Measurements from ENCODE around the gene DMC1. TPM values are rescaled to one million over a fixed set of nuclear protein-coding genes. Genes with fewer than 3 reads are reported as not detected.

DMC1 gene
- total and polyA plus RNA-seq, 2 donors (not counting 3 experiments of a cell fraction or from before 2014, with no cell fraction given): 0.22 to 0.91 TPM

GRCh38 chr22:38610234-38610633 is 40.3 kb upstream of the DMC1 start:
- Histone ChIP-seq H4K20me1 (replicated peaks; ENCODE audit: control insufficient read depth, extremely low read depth, insufficient read depth, low read length) (no peaks in the 10 kb centered on the region), H3K4me2 (ENCODE audit: insufficient read depth, low read length) (no peak overlapping the region), H2AFZ (ENCODE audit: low read depth, low read length) (no peak overlapping the region), H3K27ac (ENCODE audit: insufficient read depth, low read depth, low read length) (no peak overlapping the region), H3K36me3 (ENCODE audit: control insufficient read depth in 2 of 2, extremely low read depth in 1 of 2, insufficient read depth in 2 of 2, low read length in 2 of 2) (no peaks in the 10 kb centered on the region), H3K9ac (replicated peaks; ENCODE audit: extremely low read depth, insufficient read depth, low read length) (no peak overlapping the region), H3K4me1 (ENCODE audit: control insufficient read depth, extremely low read depth, insufficient read depth, low read length) (peaks cover 3% of the 10 kb centered on the region), H3K27me3 (ENCODE audit: control insufficient read depth in 2 of 2, insufficient read depth in 2 of 2, low read length in 2 of 2) (no peaks in the 10 kb centered on the region), H3K4me3 (replicated peaks in 1 of 3; ENCODE audit: insufficient read depth in 1 of 3, low read depth in 1 of 3, low read length in 3 of 3) (no peak overlapping the region), H3K9me1 (replicated peaks; ENCODE audit: control insufficient read depth, extremely low read depth, insufficient read depth, low read length) (no peaks in the 10 kb centered on the region), H3K79me2 (ENCODE audit: control insufficient read depth, insufficient read depth, low read length) (no peaks in the 10 kb centered on the region), H3K9me3 (replicated peaks; ENCODE audit: control insufficient read depth, insufficient read depth, low read length) (no peaks in the 10 kb centered on the region)
- ChIA-PET POLR2A (no interaction called here), CTCF (no interaction called here)
- TF ChIP-seq GATA2 (IDR thresholded peaks at IDR 0.05; ENCODE audit: insufficient read depth, insufficient read length, low read depth, low read length): no peak
- no peak for TF ChIP-seq MYC (IDR thresholded peaks at IDR 0.05; ENCODE audit: low read depth, low read length)
- no peak for TF ChIP-seq POLR2A (IDR thresholded peaks at IDR 0.05; ENCODE audit: low read depth, low read length)
- TF ChIP-seq CTCF (IDR thresholded peaks at IDR 0.05; ENCODE audit: extremely low read depth in 1 of 2, insufficient read depth in 1 of 2, low read depth in 1 of 2, low read length in 2 of 2): no peak
- no peak for TF ChIP-seq MAX (IDR thresholded peaks at IDR 0.05; ENCODE audit: insufficient read depth, insufficient read length)
- no peak for TF ChIP-seq FOS (IDR thresholded peaks at IDR 0.05; ENCODE audit: borderline replicate concordance, insufficient read depth, low read length)
- TF ChIP-seq EZH2 (IDR thresholded peaks at IDR 0.05; ENCODE audit: borderline replicate concordance, low read depth, low read length, severe bottlenecking): no peak
- TF ChIP-seq POLR2AphosphoS5 (IDR thresholded peaks at IDR 0.05; ENCODE audit: insufficient read depth, low read depth, low read length): no peak
- TF ChIP-seq JUN (IDR thresholded peaks at IDR 0.05; ENCODE audit: borderline replicate concordance, insufficient read depth, insufficient read length, low read depth): no peak
- FAIRE-seq (no peak), DNase-seq (ENCODE audit: low read depth, low spot score) (no peak)
- BruUV-seq (replicated peaks): no TSS peak
- dilution Hi-C loops (cut with MboI; ENCODE audit: extremely low pct_ligation_motif_present, low sequenced_read_pairs) (no loop called here), intact Hi-C loops (cut with micrococcal nuclease) (no loop called here)

Data from endothelial cell of umbilical vein (primary cell).